ENCODE results near the gene EVL. TPM values are rescaled to one million over a fixed set of nuclear protein-coding genes. Genes with fewer than 3 reads are reported as not detected.

EVL gene
- total and polyA plus RNA-seq, 2 of the 8 experiments (the other 6 are each of a cell fraction or from before 2014, with no cell fraction given) = 30.7 to 64.6 TPM

GRCh38 chr14:100108042-100108825 is 43.0 kb downstream of the EVL start (continued):
- TF ChIP-seq RXRA (IDR thresholded peaks at IDR 0.05; ENCODE audit: insufficient read depth, low read depth, low read length) (no peak), SIX5 (IDR thresholded peaks at IDR 0.05; ENCODE audit: low read depth, low read length) (no peak)

Data from H1 (cell line).